SKM-1 treated with dmso at 0.1 percent for 144 hours (cell line): Measurements from ENCODE around the gene MFSD1.
A peak's percentile ranks its signal among the peaks of the same experiment; 100 is the strongest.
"Not testable (repeated sequence)": the region's sequence is repeated elsewhere in the genome, so short reads cannot be mapped to it uniquely, and the experiment has no call there.

Experiments used
- DNase-seq: peaks from one replicate; lab custom pipeline; 2025; ENCODE audit not compliant: unreplicated experiment; lab: John Stamatoyannopoulos, UW

MFSD1 gene

GRCh38 chr3:158775426-158776410, 26.1 kb upstream of the MFSD1 start:
- DNase-seq = no peak

- DNase-seq = no peak
These were observed 25.3 kb upstream of the MFSD1 start for GRCh38 chr3:158776531-158776930.

GRCh38 chr3:158777161-158777873, 24.5 kb upstream of the MFSD1 start:
- DNase-seq = no peak

- DNase-seq = no peak
These were observed 21.1 kb upstream of the MFSD1 start for GRCh38 chr3:158780766-158781165.

- DNase-seq = no peak
These were observed 20.7 kb upstream of the MFSD1 start for GRCh38 chr3:158781191-158781590.

- DNase-seq = no peak
These were observed 20.0 kb upstream of the MFSD1 start for GRCh38 chr3:158781849-158782248.

GRCh38 chr3:158782283-158782989, 19.4 kb upstream of the MFSD1 start:
- DNase-seq = no peak

- no peak for DNase-seq
These were observed 18.8 kb upstream of the MFSD1 start for GRCh38 chr3:158783051-158783450.

GRCh38 chr3:158785972-158786371, 15.9 kb upstream of the MFSD1 start:
- no peak for DNase-seq

- DNase-seq = no peak
These were observed 13.4 kb upstream of the MFSD1 start for GRCh38 chr3:158788446-158788845.

GRCh38 chr3:158789592-158789991, 12.3 kb upstream of the MFSD1 start:
- no peak for DNase-seq

GRCh38 chr3:158790901-158791589, 10.8 kb upstream of the MFSD1 start:
- DNase-seq = peak; percentile 63

- not testable (repeated sequence) for DNase-seq
These were observed 10.3 kb upstream of the MFSD1 start for GRCh38 chr3:158791590-158791920.

GRCh38 chr3:158792709-158793108, 9.1 kb upstream of the MFSD1 start:
- DNase-seq = no peak

- no peak for DNase-seq
These were observed 7.6 kb upstream of the MFSD1 start for GRCh38 chr3:158794206-158794605.

- DNase-seq = peak; percentile 53
These were observed 6.8 kb upstream of the MFSD1 start for GRCh38 chr3:158794936-158795518.

GRCh38 chr3:158801201-158801600, 653 bp upstream of the MFSD1 start:
- DNase-seq = no peak

GRCh38 chr3:158802409-158803268, 785 bp downstream of the MFSD1 start:
- DNase-seq = peak; percentile 58

GRCh38 chr3:158804441-158804840, 2.6 kb downstream of the MFSD1 start:
- no peak for DNase-seq

- DNase-seq = peak; percentile 53
These were observed 6.8 kb downstream of the MFSD1 start for GRCh38 chr3:158808697-158809096.
